ENCODE results near the gene CES2.

DNA sequence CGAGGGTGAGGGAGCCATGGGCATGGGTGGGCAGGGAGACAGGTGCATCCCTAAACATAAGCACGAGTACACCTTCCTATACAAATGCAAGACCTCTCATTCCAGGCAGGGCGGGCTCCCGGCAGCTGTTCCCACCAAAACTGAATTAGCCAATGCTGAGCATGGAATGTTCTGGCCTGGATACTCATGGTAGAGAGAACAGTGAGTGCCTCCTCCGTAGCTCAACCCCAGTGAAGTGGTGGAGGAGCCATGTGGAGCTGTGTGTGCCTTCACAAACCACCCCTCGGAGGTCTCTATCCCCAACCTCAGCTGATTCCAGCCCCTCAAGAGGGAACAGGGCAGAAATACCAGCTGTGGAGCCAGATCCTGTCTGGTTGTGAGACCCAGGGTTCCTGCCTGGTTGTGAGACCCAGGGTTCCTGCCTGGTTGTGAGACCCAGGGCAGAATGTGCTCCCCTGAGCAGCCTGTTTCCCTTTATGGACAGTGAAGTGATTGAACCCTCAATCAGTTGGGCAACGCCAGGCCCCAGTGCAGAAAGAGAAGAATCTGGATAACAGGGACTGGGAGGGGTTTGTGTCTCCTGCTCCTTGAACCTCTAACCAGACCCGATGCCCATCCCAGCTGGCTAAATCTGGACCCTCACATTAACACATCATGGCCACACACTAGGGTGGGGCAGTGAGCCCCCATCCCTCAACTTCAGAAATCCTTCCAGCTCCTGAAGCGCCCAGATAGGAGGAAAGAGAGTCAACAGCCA, 14.2 kb upstream of the CES2 start:
- TF ChIP-seq, protein P1, sequence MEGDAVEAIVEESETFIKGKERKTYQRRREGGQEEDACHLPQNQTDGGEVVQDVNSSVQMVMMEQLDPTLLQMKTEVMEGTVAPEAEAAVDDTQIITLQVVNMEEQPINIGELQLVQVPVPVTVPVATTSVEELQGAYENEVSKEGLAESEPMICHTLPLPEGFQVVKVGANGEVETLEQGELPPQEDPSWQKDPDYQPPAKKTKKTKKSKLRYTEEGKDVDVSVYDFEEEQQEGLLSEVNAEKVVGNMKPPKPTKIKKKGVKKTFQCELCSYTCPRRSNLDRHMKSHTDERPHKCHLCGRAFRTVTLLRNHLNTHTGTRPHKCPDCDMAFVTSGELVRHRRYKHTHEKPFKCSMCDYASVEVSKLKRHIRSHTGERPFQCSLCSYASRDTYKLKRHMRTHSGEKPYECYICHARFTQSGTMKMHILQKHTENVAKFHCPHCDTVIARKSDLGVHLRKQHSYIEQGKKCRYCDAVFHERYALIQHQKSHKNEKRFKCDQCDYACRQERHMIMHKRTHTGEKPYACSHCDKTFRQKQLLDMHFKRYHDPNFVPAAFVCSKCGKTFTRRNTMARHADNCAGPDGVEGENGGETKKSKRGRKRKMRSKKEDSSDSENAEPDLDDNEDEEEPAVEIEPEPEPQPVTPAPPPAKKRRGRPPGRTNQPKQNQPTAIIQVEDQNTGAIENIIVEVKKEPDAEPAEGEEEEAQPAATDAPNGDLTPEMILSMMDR (IDR thresholded peaks at IDR 0.05): no peak
- TF ChIP-seq EZH2 (IDR thresholded peaks at IDR 0.05; ENCODE audit: borderline replicate concordance, insufficient read depth, low read depth, low read length, poor library complexity, severe bottlenecking): no peak

All from B cell (primary cell).